Stimulated activated CD8-positive, alpha-beta memory T cell treated with anti-CD3 and anti-CD28 coated beads, Interleukin-12 subunit alpha, Interleukin-12 subunit beta, amount 100 ng/mL, for 24 hours (primary cell): Measurements from ENCODE around the gene ADH7.

Experiments
- DNase-seq: peaks from one replicate; pipeline ENCODE4 v3.0.0-alpha.2; 2020; ENCODE audit errors: extremely low read depth

The ADH7 gene

DNA sequence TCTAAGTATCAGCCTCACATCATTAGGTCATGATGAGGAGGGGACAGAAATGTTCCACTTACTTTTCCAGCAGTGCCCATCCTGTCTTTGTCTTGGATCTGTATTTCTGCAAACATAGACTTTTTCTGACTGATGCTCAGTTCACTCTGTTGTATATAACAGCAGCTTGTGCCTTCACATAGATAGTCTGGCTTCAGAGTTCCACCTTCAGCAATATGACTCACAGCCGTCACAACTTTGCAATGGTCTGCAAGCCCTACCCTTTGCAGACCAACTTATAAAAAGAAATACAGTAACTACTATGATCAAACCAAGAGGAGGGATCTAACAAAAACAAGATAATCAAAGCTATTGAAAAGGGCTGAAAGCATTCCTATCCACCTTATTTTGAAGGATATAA is at the start of gene ADH7:
Gene ADH7 (minus strand): TSS at position 189 of the 400 bp plus-strand sequence. CDS start 109 bp downstream, at position 80.
- DNase-seq, result no peak

DNA sequence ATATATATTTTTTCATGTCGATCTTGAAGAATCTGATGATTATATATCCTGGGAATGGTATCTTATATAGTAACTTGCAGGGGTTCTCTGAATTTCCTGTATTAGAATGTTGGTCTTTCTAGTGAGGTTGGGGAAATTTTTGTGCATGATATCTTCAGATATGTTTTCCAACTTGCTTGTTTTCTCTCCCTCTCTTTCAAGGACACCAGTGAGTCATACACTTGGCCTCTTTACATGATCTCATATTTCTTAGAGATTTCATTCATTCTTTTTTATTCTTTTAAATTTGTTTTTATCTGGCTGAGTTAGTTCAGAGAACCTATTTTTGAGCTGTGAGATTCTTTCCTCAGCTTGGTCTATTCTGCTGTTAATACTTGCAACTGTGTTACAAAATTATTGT is 48.5 kb upstream of the ADH7 start:
- DNase-seq, result no peak

DNA sequence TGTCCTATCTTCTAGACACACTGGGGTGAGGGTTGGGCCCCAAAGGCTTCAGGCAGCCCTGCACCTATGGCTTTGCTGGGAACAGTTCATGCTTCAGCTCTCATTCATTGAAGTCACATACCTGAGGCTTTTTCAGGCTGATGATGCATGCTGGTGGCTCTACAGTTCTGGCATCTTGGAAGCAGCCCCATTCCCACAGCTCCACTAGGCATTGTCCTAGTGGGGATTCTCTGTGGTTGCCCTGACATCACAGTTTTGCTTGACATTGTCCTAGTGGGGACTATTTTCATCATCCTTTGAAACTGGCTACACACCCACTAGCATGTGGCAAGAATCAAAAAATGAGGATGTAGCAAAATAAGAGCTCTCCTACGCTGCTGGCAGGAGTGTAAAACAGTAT is 38.0 kb upstream of the ADH7 start:
- no peak for DNase-seq

DNA sequence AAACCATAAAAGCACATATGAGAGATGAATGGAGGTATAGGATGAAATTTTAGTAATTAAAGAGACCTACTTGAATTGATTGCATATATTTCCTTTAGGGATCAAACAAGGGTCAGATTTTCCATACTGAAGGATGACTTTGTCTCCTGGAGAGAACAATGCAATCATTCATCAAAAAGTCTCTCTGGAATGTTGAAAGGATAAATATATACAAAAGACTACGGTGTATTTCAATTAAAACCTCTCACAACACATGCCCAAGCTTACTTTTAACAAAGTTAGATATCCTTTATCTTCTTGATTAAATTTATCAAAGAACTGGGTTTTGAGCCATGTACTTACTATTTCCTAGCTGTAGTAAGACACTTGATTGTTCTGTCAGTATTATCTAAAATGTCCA is 36.8 kb upstream of the ADH7 start:
- DNase-seq, result no peak

DNA sequence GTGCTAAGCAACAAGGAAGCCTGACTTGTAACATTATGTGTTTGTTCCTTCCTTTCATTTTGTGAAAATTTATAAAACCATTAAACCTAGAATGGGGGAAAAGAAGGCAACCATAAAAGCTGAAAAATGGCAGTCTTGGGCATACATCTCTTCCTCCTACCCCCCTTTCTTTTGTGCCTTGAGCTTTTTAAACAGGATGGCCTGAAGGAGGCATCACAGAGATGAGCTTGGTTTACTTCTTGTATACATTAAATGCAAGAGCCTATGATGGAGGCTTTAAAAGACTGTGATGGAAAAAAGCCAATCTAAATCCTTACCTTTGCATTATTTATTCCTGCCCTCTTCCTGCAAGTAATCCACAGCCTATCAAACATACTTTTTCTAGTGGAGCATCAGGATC is 36.2 kb upstream of the ADH7 start:
- no peak for DNase-seq

DNA sequence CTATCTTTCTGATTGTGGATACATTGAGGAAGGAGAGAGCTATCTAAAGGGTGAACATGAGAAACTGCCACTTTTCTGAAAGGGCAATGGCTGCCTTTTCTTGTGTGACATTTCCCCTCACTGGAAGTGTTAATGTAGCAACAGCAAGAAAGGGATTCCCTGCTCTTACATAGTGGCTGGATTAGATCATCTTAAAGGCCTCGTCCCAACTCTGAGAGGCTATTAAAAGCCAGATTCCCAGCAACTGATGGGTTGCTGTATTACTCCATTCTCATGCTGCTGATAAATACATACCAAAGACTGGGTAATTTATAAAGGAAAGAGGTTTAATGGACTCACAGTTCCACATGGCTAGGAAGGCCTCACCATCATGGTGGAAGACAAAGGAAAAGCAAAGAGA is 33.7 kb upstream of the ADH7 start:
- DNase-seq, result no peak

DNA sequence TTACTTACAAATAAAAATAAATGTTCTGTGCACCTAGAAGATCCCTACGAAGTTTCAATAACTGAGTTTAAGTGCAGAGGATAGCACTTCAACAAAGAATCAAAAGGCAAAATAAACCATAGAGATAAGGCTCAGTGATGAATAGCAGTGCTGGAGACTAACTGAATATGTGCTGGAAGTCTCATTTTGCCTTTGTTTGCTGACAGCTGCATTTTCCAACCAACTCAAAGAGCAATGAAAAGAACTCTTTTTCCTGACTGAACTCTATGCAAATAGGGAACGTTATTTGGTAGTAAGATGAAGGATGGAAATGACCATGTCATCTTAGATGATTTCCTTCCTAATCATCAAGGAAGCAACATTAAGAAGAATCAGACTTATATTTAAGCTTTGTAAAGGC is 32.7 kb upstream of the ADH7 start:
- DNase-seq, result no peak

DNA sequence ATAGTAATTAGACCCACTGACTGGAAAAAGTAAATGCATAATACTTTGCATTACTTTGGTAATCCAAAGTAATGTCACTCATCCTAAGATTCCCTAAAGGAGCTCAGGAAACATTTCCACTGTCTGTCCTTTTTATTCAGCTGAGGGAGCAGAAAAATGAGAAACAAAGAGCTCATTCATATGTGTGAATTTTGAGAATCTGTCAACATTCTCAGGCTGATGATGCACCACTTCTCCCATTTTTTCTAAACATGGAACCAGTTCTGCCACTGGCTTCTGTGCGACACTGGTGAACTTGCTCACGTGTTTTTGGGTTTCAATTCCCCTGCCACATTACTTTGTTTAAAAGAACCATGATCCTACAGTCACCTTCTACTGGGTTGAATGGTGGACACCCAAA is 28.4 kb upstream of the ADH7 start:
- no peak for DNase-seq

DNA sequence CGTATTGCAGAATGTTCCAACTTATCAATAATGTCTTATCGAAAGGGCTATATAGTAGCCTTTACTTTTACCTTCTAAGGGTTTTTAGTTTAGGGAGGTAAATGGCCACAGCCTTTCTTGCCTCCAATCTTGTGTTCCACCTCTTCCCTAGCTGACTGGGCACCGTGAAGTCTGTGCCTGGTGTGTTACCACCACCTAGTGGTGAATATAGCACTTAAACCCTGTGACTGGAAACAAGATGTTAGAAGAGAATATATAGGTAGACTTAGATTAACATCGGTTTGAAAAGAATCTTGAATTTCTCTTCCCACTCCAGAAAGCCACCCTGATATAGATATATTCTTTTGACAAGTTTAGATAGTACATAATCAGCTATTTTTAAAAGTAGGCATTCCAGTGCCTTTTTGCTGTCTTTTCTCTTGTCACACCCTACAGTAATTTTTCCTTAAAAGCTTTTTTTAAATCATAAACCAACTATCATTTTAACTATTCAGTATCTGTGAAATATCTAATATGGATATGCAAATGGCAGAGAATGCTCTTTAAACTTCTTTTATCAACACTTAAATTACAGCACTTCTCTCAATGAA is 27.8 kb upstream of the ADH7 start:
- DNase-seq, result peak; percentile 1

DNA sequence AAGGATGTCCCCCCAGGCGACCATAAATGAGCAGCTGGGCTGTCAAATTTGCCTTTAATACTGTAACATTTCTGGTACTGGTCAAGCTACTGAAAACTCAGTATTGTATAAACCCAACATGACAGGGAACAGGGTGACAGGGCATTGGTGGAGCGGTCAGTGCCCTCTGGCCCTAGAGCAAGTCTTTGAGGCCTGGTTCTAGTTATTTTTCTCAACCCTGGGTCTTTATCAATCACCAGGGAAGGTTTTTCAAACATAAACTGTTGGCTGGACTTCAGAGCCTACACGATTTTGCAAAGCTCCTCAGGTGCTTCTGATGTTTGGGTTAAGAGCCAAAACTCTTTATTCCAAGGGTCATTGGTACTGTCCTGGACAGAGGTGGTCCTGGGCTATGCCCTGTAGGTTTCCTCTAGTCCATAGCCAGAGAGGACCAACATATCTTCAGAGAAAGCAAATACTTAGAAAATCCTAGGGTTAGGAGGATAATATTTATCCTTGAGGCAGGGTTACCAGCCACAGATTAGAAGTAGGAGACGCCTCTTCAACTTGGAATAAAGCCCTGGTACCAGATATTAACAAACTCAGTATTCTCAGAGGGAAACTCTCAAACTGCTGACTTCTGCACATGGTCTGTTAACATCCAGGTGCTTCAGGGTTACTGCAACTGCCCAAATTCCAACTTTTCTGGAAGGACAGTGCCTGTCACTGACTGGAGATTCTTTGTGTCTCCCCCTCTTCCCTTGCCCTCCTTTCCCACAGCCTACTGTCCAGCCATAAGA is 26.7 kb upstream of the ADH7 start:
- DNase-seq, result no peak

DNA sequence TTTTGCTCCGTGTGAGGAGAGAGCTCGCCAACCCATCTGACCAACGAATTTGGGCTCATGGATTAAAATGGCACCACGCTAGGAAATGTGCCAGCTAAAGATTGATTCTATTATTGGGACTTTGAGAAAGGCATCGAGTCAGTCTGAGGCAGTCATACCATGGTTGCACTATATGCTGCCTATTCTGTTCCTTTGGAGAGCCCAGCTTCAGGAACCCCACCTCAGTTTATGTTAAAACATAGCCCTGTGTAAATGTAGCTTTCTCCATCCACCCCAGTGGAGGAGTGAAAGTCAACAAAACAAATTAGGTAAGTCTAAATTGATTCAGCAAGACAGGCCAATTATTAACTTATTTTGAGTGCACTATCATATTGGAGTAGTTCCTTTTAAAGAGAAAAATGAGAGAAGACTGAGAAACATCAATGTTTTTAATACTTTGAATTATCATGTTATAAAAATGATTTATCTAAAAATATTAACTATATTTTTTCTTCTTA is 24.5 kb upstream of the ADH7 start:
- DNase-seq, result no peak

DNA sequence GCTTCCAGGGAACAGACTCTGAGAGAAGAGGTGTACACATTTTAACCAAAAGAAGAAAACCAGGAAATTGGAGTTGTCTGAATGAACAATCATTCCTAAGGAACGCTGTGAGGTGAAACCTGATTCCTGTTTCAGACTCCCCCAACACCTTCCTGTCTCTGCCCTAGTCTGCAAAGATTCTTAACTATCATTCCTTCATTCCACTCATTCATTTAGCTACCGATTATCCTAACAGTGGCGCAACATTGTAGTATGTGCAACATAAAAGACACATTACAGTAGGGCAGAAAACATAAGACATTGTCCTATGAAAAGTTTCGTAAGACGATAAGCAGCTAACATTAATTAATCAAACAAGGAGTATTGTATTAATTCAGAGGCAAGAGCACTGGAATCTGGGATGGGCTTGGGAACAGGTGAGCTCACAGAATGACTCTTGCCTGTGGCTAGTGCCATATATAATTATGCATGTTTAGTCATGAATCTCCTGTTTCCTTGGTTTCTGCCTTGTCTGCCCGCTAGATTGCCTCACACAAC is 23.8 kb upstream of the ADH7 start:
- DNase-seq, result no peak

DNA sequence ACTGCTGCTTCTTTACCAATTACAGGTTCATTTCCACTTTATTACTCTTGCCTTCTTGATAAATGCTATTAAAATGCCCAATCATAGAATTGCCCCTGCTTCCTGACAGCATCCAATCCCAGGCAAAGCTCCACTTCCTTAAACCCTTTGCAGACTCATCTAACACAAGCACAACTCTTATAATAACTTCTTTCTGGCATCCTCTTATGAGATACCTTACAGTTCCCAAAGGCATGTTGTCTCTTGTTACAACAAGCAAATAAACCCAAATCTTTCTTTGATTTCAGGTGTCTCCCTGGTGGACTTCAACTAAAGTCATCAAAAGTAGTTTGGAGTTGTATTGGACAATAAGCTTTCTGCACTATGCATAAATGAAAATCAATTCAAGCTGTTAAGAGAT is 22.5 kb upstream of the ADH7 start:
- no peak for DNase-seq

DNA sequence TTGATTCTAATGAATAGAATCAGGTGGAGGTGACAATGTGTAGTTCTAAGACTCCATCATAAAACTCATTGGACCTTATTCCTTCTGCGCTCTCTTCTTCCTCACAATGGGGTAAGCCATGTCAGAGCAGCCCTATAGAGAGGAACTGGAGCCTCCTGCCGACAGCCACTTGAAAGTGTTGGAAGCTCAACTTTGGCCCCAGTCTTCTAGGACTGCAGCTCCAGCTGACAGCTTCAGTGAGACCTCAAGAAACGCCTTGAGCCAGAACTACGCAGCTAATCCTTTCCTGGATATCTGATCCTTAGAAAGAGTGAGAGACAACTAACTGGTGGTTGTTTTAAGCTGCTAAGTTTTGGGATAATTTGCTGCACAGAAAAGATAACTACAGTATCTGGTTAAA is 22.1 kb upstream of the ADH7 start:
- DNase-seq, result no peak

DNA sequence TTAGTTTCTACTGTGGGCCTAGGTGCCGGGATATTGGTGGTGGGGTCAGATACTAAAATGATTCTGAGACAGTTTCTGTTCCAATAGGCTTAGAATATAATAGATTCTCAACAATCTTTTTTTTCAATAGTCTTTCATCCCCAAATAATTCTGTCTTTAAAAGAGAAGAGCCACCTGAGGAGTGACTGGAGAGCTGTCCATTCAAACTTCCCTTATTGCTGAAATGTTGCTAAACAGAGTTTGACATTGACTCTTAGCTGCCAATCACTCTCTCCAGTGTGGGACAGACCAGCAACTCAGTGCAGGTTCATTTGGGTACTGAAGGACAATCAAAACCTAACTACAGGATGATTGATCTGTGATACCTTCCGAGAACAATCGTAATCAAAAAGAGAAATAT is 12.4 kb upstream of the ADH7 start:
- DNase-seq, result no peak

DNA sequence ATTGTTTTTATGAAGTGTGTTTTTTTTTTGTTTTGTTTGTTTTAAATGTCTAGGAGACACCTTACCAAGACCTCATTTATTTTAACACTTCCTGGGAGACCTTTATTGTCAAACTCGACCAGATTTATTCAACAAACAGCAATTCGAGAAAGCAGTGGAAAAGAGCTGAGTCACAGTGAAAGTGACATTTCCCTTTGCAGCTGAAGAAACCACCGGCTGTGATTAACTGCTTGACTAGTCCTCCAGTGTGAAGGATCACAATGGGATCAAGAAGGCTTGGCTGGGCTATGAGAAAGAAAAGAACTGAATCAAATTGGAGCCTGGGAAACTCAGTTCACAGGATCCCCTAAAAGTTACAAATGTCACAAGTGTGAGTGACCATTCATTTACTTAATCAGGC is 11.9 kb upstream of the ADH7 start:
- no peak for DNase-seq

DNA sequence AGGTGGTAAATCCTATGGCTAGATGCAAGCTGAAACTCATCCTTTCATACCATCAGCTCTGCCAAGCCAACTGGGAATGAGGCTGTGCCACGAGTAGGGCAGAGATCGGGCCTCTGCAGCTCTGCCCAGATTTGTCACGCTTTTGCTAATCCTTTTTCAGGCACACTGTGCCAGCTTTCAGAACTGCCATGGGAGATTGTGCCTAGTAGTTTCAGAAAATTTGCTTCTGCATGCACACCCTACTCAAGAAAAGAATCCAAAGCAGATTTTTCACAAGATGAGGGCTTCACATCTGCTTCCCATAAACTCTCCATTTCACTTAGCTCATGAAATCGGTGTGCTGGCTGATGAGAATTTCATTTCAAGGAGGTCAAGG is 3.3 kb upstream of the ADH7 start:
- no peak for DNase-seq

DNA sequence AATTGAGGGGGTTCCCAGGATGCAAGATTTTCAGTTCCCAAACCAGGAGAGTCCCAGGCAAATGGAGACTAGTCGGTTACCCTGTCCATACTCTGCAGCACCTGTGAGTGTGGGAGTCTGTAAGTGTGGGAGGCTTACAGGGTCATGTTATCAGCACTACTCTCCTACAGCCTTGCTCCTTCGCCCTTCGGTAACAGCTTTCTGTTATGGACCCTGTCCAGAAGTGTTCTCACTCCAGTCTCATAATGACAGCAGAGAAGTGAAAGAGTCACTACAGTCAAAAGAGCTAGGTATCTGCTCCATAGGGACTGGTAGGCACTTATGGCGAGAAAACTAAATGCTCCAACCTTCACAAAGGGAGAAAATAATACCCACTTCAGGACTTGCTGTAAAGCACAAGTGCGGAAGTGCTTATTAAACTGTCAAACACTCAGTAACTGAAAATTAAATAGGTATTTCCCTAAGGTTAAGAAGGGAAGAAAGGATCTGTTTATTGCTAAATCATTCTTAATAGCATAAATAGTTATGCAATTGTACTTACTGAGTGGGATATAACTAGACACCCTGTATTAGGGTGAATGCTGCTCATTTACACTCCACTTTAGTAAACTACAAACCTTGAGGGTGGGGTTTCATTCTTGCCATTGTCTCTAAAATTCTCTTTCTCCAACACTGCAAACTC is 2.7 kb upstream of the ADH7 start:
- no peak for DNase-seq

DNA sequence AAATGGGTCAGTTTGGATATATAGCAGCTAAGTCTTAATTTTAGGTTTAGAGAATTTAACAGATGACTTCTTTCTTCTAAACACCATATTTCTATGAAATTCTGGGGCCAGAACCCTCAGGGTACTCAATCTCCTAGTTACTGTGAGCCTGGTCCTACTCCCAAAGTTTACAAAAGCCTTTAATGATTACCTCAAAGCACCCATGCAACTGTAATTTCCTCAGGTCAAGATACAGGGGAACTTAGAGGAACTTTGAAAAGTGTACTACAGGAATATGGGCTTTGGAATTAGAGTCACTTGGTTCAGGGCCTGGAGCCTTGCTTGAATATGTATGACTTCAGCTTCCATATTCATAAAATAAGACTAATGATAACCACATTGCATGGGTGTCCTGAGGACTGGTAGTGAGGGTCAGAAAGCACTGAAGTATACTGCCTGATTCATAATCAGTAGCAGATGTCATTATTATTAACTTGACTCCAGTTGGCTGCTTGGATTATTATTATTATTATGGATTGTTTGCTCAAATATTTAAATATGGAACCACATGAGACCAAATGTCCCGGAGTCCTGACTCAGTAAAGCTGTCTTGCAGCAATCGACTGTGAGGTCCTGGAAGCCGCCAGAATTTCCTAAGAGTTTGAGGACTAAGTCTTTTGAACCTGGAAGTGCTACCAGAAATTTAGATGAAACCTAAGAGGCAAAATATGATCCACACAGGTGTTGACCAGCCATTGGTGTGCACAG is 2.0 kb upstream of the ADH7 start:
- DNase-seq, result no peak

DNA sequence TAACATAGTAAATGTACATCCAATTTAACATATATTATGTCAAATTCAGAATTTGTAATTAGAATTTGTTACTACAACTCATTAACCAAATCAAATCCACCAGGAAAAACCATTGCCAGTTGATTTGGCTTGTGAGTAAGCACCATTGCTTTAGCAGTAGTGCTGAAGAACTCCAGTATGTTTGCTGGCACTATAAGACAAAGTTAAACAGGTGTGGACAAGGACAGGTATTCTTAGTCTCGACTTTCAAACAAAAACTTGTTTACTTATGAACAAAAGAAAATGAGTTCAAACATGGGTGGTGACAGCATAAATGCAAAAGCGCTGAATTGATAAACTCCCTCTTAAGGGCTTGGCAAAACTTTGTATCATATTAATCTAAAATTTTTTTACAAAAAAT is 1.3 kb upstream of the ADH7 start:
- no peak for DNase-seq

DNA sequence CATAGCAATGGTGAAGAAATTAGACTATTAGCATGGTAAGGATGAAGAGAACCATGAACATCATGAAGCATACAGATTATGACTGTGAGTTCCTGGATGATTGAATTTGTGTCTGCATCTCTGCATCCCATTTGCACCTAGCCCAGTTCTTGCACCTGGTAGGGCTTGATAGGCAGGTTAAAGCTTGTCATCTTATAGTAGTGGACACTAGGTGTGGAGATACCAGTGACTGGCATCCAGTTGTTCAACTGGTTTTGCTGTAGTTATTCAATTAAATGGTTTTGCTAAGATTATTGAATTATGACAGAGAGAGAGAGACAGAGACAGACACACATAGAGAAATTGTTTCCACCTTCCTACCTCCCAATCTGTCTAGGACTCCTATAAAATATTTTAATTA is 5.0 kb downstream of the ADH7 start:
- no peak for DNase-seq

DNA sequence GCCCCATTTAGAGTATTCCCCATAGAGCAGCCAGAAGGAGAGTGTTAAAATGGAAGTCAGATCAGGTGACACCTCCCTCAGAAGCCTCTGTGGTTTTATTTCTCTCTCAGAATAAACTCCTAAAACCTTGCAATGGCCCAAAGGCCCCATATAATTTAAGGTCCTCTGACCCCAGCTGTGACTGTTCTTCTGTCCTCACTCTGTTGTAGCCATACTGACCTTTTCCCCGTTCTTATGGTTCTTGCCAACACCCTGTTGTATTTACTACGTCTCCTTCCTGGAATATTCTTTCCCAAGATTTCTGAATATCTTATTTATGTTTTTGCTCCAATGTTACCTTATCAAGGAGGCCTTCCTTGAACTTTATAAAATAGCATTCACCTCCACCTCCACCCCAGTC is 18.0 kb downstream of the ADH7 start:
- DNase-seq, result no peak
